22Rv1 (cell line): ENCODE measurements around the gene KRTAP1-1.
"Not testable (repeated sequence)": the region's sequence is repeated elsewhere in the genome, so short reads cannot be mapped to it uniquely, and the experiment has no call there.

Experiments
- H3K27ac ChIP-seq: fragments of 450-650 bp; 2 replicates; pipeline ENCODE4 v1.5.1; 2017
- ZFX ChIP-seq: fragments of 450-650 bp; IDR thresholded peaks from 2 replicates; pipeline ENCODE4 v1.6.1; 2017; ENCODE audit warnings: antibody characterized with exemption, borderline replicate concordance
- TF ChIP-seq, protein P1 (sequence below): fragments of 450-650 bp; IDR thresholded peaks from 2 replicates; pipeline ENCODE4 v1.5.1; 2017; ENCODE audit warnings: mild to moderate bottlenecking

Gene KRTAP1-1, protein sequence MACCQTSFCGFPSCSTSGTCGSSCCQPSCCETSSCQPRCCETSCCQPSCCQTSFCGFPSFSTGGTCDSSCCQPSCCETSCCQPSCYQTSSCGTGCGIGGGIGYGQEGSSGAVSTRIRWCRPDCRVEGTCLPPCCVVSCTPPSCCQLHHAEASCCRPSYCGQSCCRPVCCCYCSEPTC

GRCh38 chr17:41040783-41041571 lies at the start of gene KRTAP1-1:
TSS of gene KRTAP1-1 (minus strand) at chr17:41041450. CDS start at chr17:41041397, 53 bp downstream.
- not testable (repeated sequence) for H3K27ac ChIP-seq

- H3K27ac ChIP-seq: not testable (repeated sequence)
Observed at GRCh38 chr17:41088760-41089352, 47.6 kb upstream of the KRTAP1-1 start.

DNA sequence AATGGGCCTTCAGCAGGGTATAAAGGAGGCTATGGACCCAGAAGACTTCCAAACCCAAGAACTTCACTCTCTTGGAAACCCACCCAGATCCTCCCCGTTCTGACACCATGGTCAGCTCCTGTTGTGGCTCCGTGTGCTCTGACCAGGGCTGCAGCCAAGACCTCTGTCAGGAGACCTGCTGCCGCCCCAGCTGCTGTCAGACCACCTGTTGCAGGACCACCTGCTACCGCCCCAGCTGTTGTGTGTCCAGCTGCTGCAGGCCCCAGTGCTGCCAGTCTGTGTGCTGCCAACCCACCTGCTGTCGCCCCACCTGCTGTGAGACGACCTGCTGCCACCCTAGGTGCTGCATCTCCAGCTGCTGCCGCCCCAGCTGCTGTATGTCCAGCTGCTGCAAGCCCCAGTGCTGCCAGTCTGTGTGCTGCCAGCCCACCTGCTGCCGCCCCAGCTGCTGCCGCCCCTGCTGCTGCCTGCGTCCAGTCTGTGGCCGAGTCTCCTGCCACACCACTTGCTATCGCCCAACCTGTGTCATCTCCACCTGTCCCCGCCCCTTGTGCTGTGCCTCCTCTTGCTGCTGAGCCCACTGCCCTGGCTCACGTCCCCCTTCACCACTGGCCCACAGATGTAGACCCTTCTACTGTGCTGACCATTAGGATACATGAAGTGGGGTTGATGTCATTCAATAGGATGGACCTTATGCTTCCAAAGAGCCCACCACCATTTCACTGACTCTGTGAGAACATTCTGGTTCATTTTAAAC lies 43.0 kb upstream of the KRTAP1-1 start, which contains the start of gene KRTAP4-7:
KRTAP4-7 (plus strand) TSS at position 51 of the 757 bp plus-strand sequence; CDS start at position 108, 57 bp downstream.
- H3K27ac ChIP-seq: not testable (repeated sequence)

GRCh38 chr17:41083427-41083826 lies 42.2 kb upstream of the KRTAP1-1 start:
- H3K27ac ChIP-seq: not testable (repeated sequence)

GRCh38 chr17:41082626-41083025 lies 41.4 kb upstream of the KRTAP1-1 start:
- TF ChIP-seq ZFX: no peak
- TF ChIP-seq, protein P1, sequence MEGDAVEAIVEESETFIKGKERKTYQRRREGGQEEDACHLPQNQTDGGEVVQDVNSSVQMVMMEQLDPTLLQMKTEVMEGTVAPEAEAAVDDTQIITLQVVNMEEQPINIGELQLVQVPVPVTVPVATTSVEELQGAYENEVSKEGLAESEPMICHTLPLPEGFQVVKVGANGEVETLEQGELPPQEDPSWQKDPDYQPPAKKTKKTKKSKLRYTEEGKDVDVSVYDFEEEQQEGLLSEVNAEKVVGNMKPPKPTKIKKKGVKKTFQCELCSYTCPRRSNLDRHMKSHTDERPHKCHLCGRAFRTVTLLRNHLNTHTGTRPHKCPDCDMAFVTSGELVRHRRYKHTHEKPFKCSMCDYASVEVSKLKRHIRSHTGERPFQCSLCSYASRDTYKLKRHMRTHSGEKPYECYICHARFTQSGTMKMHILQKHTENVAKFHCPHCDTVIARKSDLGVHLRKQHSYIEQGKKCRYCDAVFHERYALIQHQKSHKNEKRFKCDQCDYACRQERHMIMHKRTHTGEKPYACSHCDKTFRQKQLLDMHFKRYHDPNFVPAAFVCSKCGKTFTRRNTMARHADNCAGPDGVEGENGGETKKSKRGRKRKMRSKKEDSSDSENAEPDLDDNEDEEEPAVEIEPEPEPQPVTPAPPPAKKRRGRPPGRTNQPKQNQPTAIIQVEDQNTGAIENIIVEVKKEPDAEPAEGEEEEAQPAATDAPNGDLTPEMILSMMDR: no peak
- no peak overlapping the region for H3K27ac ChIP-seq

DNA sequence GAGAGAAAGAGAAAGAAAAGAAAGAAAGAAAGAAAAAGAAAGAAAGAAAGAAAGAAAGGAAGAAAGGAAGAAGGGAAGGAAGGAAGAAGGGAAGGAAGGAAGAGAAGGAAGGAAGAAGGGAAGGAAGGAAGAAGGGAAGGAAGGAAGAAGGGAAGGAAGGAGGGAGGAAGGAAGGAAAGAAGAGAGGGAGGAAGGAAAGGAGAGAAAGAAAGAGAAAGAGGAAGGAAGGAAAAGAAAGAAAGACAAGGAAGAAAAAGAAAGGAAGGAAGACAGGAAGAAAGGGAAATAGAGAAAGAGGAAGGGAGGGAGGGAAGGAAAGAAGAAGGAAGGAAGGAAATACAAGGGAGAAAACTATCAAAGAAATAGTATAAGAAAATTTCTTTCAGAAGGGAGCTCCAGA lies 35.5 kb upstream of the KRTAP1-1 start:
- no peak overlapping the region for H3K27ac ChIP-seq
- TF ChIP-seq, protein P1: no peak
- TF ChIP-seq ZFX: no peak

- no peak overlapping the region for H3K27ac ChIP-seq
- no peak for TF ChIP-seq ZFX
- TF ChIP-seq, protein P1: no peak
Observed at GRCh38 chr17:41073676-41074075, 32.4 kb upstream of the KRTAP1-1 start.

- TF ChIP-seq, protein P1: no peak
- TF ChIP-seq ZFX: no peak
- H3K27ac ChIP-seq: no peak overlapping the region
Observed at GRCh38 chr17:41071606-41072360, 30.5 kb upstream of the KRTAP1-1 start.
